GM10847 (cell line): Measurements from ENCODE around the gene ERP27.

Source experiments
- POLR2A ChIP-seq: IDR thresholded peaks from 2 replicates; pipeline ENCODE4 v1.6.1; 2011; ENCODE audit not compliant: insufficient read length; ENCODE audit errors: extremely low read depth

The ERP27 gene

GRCh38 chr12:14938301-14938700 is at the start of gene ERP27:
Gene ERP27 (minus strand): TSS chr12:14938537. CDS start chr12:14938508, 29 bp downstream.
- TF ChIP-seq POLR2A: no peak

DNA sequence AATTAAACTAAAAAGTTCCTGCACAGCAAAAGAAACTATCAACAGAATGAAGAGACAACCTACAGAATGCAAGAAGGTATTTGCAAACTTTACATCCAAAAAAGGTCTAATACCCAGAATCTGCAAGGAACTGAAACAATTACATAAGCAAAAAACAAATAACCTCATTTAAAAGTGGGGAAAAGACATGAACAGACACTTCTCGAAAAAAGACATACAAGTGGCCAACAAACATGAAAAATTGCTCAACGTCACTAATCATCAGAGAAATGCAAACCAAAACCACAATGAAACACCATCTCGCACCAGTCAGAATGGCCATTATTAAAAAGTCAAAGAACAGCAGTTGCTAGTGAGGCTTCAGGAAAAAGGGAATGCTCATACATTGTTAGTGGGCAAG is 49.7 kb upstream of the ERP27 start:
- TF ChIP-seq POLR2A: no peak

GRCh38 chr12:14986449-14986848 is 48.1 kb upstream of the ERP27 start:
- TF ChIP-seq POLR2A: no peak

- TF ChIP-seq POLR2A: no peak
Observed at GRCh38 chr12:14984766-14985285, 46.5 kb upstream of the ERP27 start.

DNA sequence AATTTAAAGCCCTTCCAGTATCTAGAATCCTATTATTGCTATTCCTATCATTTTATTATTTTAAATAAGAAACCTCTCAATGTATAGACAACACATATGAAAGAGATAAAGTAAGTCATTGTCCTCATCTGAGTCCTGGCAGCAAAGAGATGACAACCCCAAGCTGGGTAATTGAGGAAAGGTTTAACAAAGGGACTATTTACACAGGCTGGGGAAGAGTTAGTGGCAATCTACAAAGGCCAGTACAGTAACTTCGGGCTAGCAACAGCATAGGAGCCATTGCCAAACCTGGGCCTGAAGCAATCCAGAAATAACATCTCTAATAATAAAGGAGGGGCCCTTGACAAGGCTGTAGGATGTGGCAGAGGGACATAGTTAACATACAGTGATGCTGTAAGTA is 45.7 kb upstream of the ERP27 start:
- no peak for TF ChIP-seq POLR2A

DNA sequence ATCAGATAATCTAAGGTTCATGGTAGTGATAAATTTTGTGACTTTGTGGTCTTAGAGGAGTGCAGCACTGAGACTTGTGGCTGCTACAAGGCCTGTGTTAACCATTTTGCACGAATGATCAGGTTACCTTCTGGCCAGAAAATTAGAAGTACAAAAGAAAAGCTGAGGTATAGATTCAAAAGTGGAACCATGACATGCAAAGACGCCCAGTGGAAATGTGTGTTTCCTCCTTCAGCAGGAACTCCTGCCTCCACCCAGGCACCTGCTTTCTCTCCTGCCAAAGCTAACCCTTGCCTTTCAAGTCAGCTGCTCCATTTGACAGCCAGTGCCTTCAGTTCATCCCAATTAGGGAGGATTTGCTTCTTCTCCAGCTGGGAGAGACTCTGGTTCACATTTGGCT is 44.7 kb upstream of the ERP27 start:
- TF ChIP-seq POLR2A: no peak

DNA sequence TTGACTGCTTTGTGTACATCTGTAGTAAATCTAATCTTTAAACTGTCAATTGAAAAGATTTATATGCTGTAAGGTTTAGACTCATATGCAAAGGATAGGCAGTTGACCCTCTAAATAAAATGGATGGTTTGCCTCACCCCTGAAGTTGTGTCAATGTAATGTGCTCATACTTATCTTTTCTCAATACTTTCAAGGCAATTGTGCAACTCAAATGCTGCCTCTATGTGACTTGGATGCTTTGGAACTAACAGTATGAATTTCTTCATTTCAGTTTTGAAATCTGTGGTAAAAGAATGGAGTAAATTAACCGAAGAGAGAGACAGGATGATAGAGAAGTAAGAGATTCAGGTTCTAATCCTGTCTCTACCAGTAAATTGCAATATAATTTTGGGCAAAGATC is 44.2 kb upstream of the ERP27 start:
- TF ChIP-seq POLR2A: no peak

GRCh38 chr12:14981049-14981448 is 42.7 kb upstream of the ERP27 start:
- no peak for TF ChIP-seq POLR2A

GRCh38 chr12:14979468-14979867 is 41.1 kb upstream of the ERP27 start:
- no peak for TF ChIP-seq POLR2A

GRCh38 chr12:14976658-14977057 is 38.3 kb upstream of the ERP27 start:
- TF ChIP-seq POLR2A: no peak

DNA sequence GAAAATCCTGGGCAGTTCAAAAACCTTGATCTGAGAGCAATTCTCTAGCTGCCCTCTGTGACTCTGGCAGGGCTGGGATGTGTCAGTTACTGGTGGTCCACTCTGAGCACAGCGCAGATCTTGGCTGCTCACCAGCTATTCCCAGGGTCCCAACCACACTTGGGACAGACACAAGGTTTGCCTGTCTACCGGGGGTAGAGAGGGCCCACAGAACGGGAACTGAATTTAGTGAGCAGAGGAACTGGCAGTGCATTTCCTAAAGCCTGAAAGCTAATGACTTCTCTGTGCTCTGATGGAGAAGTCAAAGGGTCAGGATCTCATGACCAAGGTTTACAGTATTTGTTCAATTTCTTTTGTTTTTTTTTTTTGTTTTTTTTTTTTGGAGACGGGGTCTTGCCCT is 37.1 kb upstream of the ERP27 start:
- no peak for TF ChIP-seq POLR2A

DNA sequence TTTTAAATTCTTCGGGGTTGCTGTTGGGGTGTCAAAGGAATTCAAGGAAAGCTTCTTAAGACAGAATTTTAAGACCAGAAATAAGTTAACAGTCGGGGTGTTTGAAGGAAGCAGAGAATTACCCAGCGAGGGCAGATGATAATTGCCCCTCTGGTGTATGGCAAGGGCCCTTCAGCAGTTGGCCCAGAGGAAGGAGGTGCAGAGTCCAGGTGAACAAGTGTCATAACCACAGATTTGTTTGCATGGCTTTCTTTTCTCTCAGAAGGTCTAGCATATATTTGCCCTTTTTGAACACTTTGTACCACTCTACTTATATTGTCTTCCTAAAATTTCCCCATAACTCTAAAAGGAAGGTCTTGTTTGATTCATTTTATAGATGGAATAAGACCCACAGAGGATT is 36.3 kb upstream of the ERP27 start:
- TF ChIP-seq POLR2A: no peak

DNA sequence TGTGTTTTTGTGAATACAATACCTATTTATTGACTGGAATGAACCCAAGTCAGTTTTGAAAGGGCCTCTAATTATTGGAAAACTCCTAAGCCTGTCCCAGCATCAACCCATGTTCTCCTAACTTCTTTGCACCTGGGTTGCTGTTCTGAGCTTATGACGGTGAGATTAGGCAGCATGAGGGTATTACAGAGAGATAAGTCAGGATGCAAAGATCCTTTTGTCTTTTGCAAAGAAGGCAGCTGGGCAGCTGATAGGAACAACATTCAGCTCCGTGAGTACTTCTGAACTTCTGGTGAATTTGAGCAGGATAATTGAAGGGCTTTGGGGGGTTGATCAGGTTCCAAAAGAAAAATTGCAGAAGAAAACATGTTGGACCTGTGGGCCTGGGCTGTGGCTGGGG is 34.5 kb upstream of the ERP27 start, which contains the start of gene PDE6H:
Gene PDE6H, plus strand, starts transcription at position 227 of the 400 bp plus-strand sequence. CDS start 4,971 bp downstream, outside the sequence.
- no peak for TF ChIP-seq POLR2A

GRCh38 chr12:14970473-14970872 is 32.1 kb upstream of the ERP27 start:
- no peak for TF ChIP-seq POLR2A

GRCh38 chr12:14968478-14968877 is 30.1 kb upstream of the ERP27 start:
- TF ChIP-seq POLR2A: no peak

DNA sequence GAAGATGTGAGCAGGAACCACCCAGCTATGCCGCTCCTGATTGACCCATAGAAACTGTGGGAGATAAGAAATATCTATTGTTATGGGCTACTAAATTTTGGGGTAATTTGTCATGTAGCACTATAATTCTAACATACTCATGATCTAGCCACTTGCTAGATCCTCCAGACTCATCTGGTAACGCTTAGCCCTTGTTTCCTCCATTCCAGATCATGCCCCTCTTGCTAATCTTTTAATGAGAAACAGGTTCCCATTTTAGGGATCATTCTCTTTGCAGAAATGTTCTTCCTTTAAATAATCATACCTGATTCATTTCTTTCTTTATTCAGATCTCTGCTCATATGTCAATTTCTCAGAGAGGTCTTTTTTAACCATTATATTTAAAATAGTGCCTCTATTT is 26.9 kb upstream of the ERP27 start:
- no peak for TF ChIP-seq POLR2A

GRCh38 chr12:14964406-14964805 is 26.1 kb upstream of the ERP27 start:
- TF ChIP-seq POLR2A: no peak
